Forelimb muscle (tissue), 1 donor: Measurements from ENCODE around the gene PKN1. TPM values are rescaled to one million over a fixed set of nuclear protein-coding genes. Genes with fewer than 3 reads are reported as not detected.

ENCODE experiments used
- DNase-seq: peaks from one replicate; pipeline ENCODE4 v3.0.0-alpha.2; 2013; ENCODE audit warnings: low read depth
- polyA plus RNA-seq: library from polyadenylated mRNA; unstranded; fragments of 120-200 nt; gene quantifications from one replicate; pipeline ENCODE4 v1.2.1, GENCODE V29; 2013; ENCODE audit not compliant: insufficient read length

Gene PKN1
- polyA plus RNA-seq, 1 donor = 65.8 TPM

GRCh38 chr19:14514215-14514863 lies 81.2 kb downstream of the PKN1 start:
- DNase-seq = no peak

GRCh38 chr19:14515501-14516047 lies 82.5 kb downstream of the PKN1 start:
- DNase-seq = no peak

GRCh38 chr19:14516048-14516534 lies 83.0 kb downstream of the PKN1 start:
- DNase-seq = no peak

- no peak for DNase-seq
These were observed 83.8 kb downstream of the PKN1 start for GRCh38 chr19:14516746-14517438.

DNA sequence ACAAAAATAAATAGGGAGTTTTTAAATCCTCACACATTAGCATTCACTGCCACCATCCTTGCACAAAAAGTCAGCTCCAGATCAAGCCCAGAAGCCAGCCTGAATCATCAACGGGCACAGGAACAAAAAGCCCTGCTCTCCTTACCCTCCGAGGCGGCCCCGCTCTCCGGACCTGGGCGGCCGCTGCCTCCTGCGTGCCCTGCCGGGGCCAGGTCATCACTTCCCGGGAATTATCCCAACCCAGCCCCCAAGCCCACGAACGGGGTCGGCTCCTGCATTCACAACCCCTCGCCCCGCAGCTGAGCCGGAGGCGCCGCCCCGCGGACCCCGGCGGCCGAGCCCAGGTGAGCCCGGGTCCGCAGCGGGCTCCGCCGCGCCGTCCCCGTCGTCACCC lies 84.3 kb downstream of the PKN1 start:
- DNase-seq = no peak

DNA sequence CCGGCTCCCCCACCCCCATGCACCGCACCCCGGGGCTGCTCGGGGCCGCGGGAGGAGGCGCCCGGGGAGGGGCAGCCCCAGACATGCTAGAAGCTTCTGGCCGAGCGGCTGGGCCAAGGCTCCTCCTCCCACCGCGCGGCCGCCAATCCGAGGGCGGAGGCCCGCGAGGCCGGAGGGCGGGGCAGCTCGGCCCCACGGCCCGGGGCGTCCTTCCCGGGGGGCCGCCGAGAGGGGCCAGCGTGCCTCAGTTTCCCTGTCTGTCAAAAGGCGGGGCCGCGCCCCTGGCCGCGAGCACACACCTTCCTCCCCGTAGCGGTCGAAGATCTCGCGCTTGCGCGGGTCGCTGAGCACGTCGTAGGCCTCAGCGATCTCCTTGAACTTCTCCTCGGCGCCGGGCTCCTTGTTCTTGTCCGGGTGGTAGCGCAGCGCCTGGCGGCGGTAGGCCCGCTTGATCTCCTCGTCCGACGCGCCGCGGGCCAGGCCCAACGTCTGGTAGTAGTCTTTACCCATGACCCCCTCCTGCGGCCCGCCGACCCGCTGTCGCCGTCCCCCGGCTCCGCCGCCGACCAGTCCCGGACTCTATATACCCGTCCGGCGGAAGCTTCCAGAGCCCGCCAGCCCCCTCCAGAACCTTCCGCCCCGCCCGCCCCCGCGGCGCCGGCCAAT lies 84.9 kb downstream of the PKN1 start, which contains the start of gene DNAJB1:
DNAJB1 (minus strand) TSS at position 558 of the 666 bp plus-strand sequence; CDS start at position 510, 48 bp downstream.
- no peak for DNase-seq

DNA sequence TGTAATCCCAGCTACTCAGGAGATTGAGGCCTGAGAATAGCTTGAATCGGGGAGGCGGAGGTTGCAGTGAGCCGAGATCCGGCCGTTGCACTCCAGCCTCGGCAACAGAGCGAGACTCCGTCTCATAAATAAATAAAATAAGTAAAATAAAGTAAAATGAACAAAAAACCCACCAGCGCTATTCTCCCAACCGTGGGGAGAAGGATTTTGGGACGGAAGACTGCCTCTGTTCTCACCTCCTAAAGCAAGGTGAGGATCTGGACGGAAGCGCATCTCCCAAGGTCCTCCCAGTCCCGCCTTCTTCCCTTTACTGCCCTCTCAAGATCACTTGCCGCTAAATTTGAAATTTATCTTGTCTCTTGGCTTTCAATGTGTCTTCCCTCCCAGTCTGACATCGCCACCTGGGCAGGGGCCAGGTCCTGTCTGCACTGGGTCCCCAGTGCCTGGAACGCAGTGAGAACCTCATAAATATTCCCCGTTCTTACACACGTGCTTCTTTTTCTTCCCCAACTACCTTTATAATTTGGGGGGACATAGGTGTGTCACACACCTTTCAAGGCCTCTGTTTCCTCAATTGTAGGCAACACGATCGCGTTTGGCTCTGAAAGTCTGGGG lies 86.2 kb downstream of the PKN1 start:
- DNase-seq = no peak

- DNase-seq = no peak
These were observed 86.8 kb downstream of the PKN1 start for GRCh38 chr19:14519860-14520407.

GRCh38 chr19:14520543-14520942 lies 87.4 kb downstream of the PKN1 start:
- DNase-seq = no peak

Other genes starting within 250 kb of the PKN1 start
- gene ADGRL1, start 227.1 kb upstream of the PKN1 start, polyA plus RNA-seq = 14.6 TPM
- gene ADGRE5, start 51.9 kb upstream of the PKN1 start, polyA plus RNA-seq = 58.2 TPM
- 41.3 TPM for gene DDX39A, start 14.0 kb upstream of the PKN1 start, polyA plus RNA-seq
- not detected for gene PTGER1, start 42.0 kb downstream of the PKN1 start, polyA plus RNA-seq
- gene GIPC1, start 62.8 kb downstream of the PKN1 start, polyA plus RNA-seq = 41.1 TPM
- 85.5 TPM for gene DNAJB1, start 85.1 kb downstream of the PKN1 start, polyA plus RNA-seq
- gene TECR, start 96.3 kb downstream of the PKN1 start, polyA plus RNA-seq = 119 TPM
- 132 TPM for gene NDUFB7, start 138.8 kb downstream of the PKN1 start, polyA plus RNA-seq
- not detected for gene CLEC17A, start 149.8 kb downstream of the PKN1 start, polyA plus RNA-seq
- gene ADGRE3, start 241.5 kb downstream of the PKN1 start, polyA plus RNA-seq = not detected